H1 (cell line): ENCODE measurements around the gene LPAR2. TPM values are rescaled to one million over a fixed set of nuclear protein-coding genes. Genes with fewer than 3 reads are reported as not detected.

Experiments used
- ASH2L ChIP-seq: fragments of 200-600, 300-600 bp; sonication (generic); IDR thresholded peaks from one replicate; pipeline ENCODE4 v1.7.1; 2017; ENCODE audit warnings: low read length
- CBX5 ChIP-seq: fragments of 300-800, 300-1000 bp; sonication (generic); IDR thresholded peaks from 2 replicates; pipeline ENCODE4 v1.7.1; 2016; ENCODE audit warnings: antibody characterized with exemption, low read length, low read depth
- HDAC6 ChIP-seq: IDR thresholded peaks from one replicate; pipeline ENCODE4 v1.7.1; 2012; ENCODE audit warnings: low read depth, mild to moderate bottlenecking, inconsistent platforms, low read length, moderate library complexity
- KDM5A ChIP-seq: fragments of 200-600 bp; IDR thresholded peaks from 2 replicates; pipeline ENCODE4 v1.7.1; 2012; ENCODE audit warnings: mild to moderate bottlenecking, low read length, inconsistent platforms, mixed read lengths
- SAP30 ChIP-seq: fragments of 300-600 bp; sonication (generic); IDR thresholded peaks from 2 replicates; pipeline ENCODE4 v1.7.1; 2012; ENCODE audit warnings: low read length, moderate library complexity, mild to moderate bottlenecking, inconsistent platforms; ENCODE audit not compliant: insufficient read depth, insufficient replicate concordance
- SIX5 ChIP-seq: IDR thresholded peaks from 2 replicates; pipeline ENCODE4 v1.6.1; 2011; ENCODE audit warnings: mild to moderate bottlenecking, low read depth, low read length
- SP1 ChIP-seq: IDR thresholded peaks from 2 replicates; pipeline ENCODE4 v1.6.1; 2011; ENCODE audit warnings: low read depth, low read length
- TEAD4 ChIP-seq: IDR thresholded peaks from 2 replicates; pipeline ENCODE4 v1.6.1; 2012; ENCODE audit warnings: low read depth, low read length, inconsistent platforms, mixed read lengths
- polyA plus RNA-seq, 7 experiments: library from polyadenylated mRNA; depleted of rRNA in 3 of 7; stranded (reverse) in 5 of 7; unstranded in 2 of 7; fragments of >200 nt in 5 of 7; fragments of 200-250 nt in 2 of 7; gene quantifications; 1 replicate in 5 of 7; 2 replicates in 1 of 7; 4 replicates in 1 of 7; pipeline versions ENCODE4 v1.2.1 to v1.2.3, GENCODE V29; 2011 to 2013; ENCODE audit warnings: missing spikeins in 2 of 7, mixed read lengths in 2 of 7
- total RNA-seq: library from RNA; stranded (reverse); fragmentation: NEBNext Ultra II Directional; extraction: Animal tissue kit (Norgen Biotek cat#: 25700); gene quantifications from 2 replicates; pipeline ENCODE4 v1.2.1, GENCODE V29; 2021
- TF ChIP-seq, protein P1 (sequence below): IDR thresholded peaks from 2 replicates; pipeline ENCODE4 v1.6.1; 2012; ENCODE audit warnings: inconsistent platforms

The LPAR2 gene
- total and polyA plus RNA-seq, 2 of the 8 experiments (the other 6 are each of a cell fraction or from before 2014, with no cell fraction given), result 47.6 to 70.2 TPM

DNA sequence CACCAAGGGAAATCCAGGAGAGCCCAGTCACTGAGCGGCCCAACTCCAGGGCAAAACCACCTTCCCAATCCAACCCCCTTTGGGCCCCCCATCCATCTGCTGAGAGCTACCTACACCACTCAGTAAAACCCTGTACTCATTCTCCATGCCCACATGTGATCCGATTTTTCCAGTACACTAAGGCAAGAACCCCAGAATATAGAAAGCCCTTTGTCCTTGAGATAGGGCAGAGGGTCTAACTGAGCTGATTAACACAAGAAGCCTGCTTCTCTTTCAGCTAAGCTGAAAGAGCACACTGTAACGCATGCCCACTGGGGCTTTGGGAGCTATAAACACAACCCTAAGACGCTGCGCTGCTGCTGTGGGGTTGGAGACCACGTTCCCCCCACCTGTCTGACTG, 45.5 kb downstream of the LPAR2 start (continued):
- TF ChIP-seq ASH2L, result no peak
- TF ChIP-seq, protein P1, sequence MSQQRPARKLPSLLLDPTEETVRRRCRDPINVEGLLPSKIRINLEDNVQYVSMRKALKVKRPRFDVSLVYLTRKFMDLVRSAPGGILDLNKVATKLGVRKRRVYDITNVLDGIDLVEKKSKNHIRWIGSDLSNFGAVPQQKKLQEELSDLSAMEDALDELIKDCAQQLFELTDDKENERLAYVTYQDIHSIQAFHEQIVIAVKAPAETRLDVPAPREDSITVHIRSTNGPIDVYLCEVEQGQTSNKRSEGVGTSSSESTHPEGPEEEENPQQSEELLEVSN, result no peak
- no peak for TF ChIP-seq SAP30
- no peak for TF ChIP-seq HDAC6
- no peak for TF ChIP-seq SIX5
- TF ChIP-seq CBX5, result no peak
- no peak for TF ChIP-seq TEAD4
- TF ChIP-seq KDM5A, result no peak
- TF ChIP-seq SP1, result no peak
